ENCODE results near the gene MAPK8. TPM values are rescaled to one million over a fixed set of nuclear protein-coding genes. Genes with fewer than 3 reads are reported as not detected.
"Not testable (repeated sequence)": the region's sequence is repeated elsewhere in the genome, so short reads cannot be mapped to it uniquely, and the experiment has no call there.

The MAPK8 gene
- polyA plus RNA-seq, 1 experiment: 75.6 TPM

DNA sequence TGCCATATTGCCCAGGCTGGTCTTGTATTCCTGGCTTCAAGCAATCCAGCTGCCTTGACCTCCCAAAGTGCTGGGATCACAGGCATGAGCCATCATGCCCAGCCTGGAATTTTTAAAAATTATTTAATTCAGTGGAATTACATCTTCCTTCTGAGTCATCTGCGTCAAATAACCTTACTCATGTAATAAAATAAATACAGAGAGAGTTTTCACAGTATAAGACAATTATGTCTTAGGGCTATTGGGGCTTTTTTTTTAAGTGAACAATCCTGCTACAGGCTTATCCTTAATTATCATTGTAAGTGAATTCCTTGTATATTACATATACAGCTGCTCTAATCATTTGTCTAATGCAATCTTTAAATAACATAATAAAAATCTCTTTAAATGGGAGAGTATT, 108.3 kb downstream of the MAPK8 start:
- no peak for DNase-seq (ENCODE audit: low read depth, low spot score)
- POLR2A ChIA-PET: no interaction called here
- TF ChIP-seq, protein P1, sequence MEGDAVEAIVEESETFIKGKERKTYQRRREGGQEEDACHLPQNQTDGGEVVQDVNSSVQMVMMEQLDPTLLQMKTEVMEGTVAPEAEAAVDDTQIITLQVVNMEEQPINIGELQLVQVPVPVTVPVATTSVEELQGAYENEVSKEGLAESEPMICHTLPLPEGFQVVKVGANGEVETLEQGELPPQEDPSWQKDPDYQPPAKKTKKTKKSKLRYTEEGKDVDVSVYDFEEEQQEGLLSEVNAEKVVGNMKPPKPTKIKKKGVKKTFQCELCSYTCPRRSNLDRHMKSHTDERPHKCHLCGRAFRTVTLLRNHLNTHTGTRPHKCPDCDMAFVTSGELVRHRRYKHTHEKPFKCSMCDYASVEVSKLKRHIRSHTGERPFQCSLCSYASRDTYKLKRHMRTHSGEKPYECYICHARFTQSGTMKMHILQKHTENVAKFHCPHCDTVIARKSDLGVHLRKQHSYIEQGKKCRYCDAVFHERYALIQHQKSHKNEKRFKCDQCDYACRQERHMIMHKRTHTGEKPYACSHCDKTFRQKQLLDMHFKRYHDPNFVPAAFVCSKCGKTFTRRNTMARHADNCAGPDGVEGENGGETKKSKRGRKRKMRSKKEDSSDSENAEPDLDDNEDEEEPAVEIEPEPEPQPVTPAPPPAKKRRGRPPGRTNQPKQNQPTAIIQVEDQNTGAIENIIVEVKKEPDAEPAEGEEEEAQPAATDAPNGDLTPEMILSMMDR (IDR thresholded peaks at IDR 0.05; ENCODE audit: low read depth, low read length): no peak
- Histone ChIP-seq H3K27ac (ENCODE audit: low read depth, low read length) (peak overlapping the region; percentile 66), H3K27me3 (ENCODE audit: control insufficient read depth, insufficient read depth, low read length) (no peaks in the 10 kb centered on the region), H3K9me3 (ENCODE audit: control insufficient read depth, insufficient read depth, low read length) (peaks cover 8% of the 10 kb centered on the region), H3K4me3 (ENCODE audit: low read depth, low read length) (no peak overlapping the region)
- CTCF ChIA-PET: interaction anchor here (0.6 to 2.5 kb wide), 2 partner anchors 51 to 241 kb away, joined by 3 to 10 read pairs; no protein-coding TSS in a partner anchor

DNA sequence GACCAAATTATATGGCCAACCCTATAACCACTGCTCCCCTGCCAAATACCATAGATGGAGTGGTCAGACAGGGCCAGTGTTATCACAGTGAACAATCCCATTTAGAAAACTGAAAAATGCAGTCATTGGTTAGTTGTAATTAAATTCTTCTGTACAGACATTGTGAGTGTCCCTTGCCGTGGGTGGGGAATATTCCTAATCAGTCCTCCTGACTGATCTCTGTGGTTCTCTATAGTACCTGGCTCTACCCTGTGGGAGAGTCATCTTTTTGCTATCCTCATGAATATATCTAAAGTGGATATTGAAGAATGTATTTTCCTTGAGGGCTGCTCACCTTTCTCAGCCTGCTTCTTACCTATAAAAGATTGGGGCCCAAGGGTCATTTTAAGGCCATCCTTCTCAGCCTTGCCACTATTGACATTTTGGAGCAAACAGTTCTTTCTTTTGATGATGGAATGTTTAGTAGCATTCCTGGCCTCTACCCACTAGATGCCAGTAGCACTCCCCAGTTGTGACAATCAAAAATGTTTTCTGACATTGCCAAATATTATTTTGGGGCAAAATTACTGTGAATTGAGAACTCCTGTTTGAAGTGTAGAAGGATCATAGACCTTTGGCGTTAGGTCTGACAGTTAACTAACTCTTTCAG, 110.2 kb downstream of the MAPK8 start:
- no peak for DNase-seq (ENCODE audit: low read depth, low spot score)
- ChIA-PET POLR2A (no interaction called here), CTCF (interaction anchor here (1.3 kb wide), 1 partner anchor 11 kb away, joined by 3 read pairs; no protein-coding TSS in a partner anchor)
- Histone ChIP-seq H3K9me3 (ENCODE audit: control insufficient read depth, insufficient read depth, low read length) (peaks cover 6% of the 10 kb centered on the region), H3K27me3 (ENCODE audit: control insufficient read depth, insufficient read depth, low read length) (no peaks in the 10 kb centered on the region), H3K4me3 (ENCODE audit: low read depth, low read length) (no peak overlapping the region), H3K27ac (ENCODE audit: low read depth, low read length) (no peak overlapping the region)
- TF ChIP-seq, protein P1 (IDR thresholded peaks at IDR 0.05; ENCODE audit: low read depth, low read length): no peak

DNA sequence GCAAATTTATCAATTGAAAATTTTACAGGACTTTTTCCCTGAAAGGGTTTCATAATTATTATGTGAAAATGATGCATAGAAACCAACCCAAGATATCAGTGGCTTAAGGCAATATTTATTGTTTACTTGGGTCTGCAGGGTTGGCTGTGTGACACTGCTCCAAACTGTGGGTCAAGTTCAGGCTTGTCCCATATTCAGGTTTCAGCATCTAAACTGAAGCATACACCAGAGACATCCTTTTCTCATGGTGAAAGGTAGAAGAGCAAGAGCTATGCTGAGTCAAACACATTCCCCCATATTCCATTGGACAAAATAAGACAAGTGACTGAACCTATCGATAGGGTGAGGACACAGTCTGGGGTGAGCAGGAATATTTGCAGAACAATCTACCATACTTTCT, 110.9 kb downstream of the MAPK8 start:
- ChIA-PET CTCF (interaction anchor here (0.5 to 1.3 kb wide), 2 partner anchors 12 to 44 kb away, joined by 3 to 6 read pairs; no protein-coding TSS in a partner anchor), POLR2A (no interaction called here)
- H3K27ac ChIP-seq (ENCODE audit: low read depth, low read length): no peak overlapping the region
- H3K4me3 ChIP-seq (ENCODE audit: low read depth, low read length): no peak overlapping the region
- peaks cover 2% of the 10 kb centered on the region; the same call in 1 of the 2 replicates for H3K9me3 ChIP-seq (ENCODE audit: control insufficient read depth, insufficient read depth, low read length)
- DNase-seq (ENCODE audit: low read depth, low spot score): no peak
- TF ChIP-seq, protein P1 (IDR thresholded peaks at IDR 0.05; ENCODE audit: low read depth, low read length): no peak
- no peaks in the 10 kb centered on the region for H3K27me3 ChIP-seq (ENCODE audit: control insufficient read depth, insufficient read depth, low read length)

DNA sequence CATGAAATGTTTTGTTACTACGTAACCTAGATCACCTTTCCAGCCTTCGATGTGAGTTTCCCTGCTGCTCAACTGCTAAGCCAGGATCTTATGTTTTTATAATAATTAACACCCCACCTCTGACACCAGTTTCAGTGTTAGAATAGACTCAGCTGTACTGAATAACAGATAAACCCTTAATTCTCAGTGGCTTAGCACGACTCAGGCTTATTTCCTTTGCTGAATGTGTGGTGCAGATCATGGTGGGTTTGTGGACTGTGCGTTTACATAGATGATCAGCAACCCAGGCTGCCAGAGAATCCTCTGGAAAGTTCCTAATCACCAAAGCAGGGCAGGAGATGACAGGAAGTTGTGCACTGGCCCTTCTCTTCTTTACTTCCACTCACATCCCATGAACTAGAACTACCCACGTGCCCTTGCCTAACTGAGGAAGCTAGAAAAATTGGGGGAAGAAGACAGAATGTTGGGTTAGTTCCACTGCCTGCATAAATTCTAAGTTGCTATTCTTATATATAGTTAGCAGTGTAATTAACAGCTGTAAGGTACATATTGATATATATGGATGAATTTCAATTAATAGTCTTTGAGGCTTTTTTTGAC, 111.8 kb downstream of the MAPK8 start:
- TF ChIP-seq, protein P1 (IDR thresholded peaks at IDR 0.05; ENCODE audit: low read depth, low read length): no peak
- H3K9me3 ChIP-seq (ENCODE audit: control insufficient read depth, insufficient read depth, low read length): no peaks in the 10 kb centered on the region
- no peak overlapping the region for H3K4me3 ChIP-seq (ENCODE audit: low read depth, low read length)
- no peaks in the 10 kb centered on the region for H3K27me3 ChIP-seq (ENCODE audit: control insufficient read depth, insufficient read depth, low read length)
- no peak overlapping the region for H3K27ac ChIP-seq (ENCODE audit: low read depth, low read length)
- POLR2A ChIA-PET: no interaction called here
- no peak for DNase-seq (ENCODE audit: low read depth, low spot score)
- CTCF ChIA-PET: interaction anchor here (0.5 to 1.4 kb wide), 5 partner anchors 13 to 238 kb away, joined by 3 to 6 read pairs (median 5); no protein-coding TSS in a partner anchor

DNA sequence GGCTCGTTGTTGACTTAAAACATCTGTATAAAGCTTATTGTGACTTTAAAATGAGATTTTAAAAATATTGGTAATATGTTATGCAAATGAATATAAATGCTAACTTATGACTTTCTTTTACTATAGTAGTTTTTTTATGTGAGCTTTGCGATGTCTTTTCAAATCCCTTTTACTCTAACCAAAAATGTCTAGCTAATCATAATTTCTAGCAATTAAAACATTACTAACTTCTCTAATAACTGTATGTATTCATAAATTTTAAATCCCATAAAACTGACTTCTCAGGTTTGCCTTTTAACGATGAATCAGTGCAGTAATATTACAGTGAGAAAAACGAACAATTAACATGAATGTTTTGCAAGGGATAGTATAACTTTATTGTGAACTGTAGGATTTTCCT, 113.2 kb downstream of the MAPK8 start:
- H3K4me3 ChIP-seq (ENCODE audit: low read depth, low read length): no peak overlapping the region
- ChIA-PET CTCF (interaction anchor here (1.4 to 1.5 kb wide), 2 partner anchors 56 to 105 kb away, joined by 3 to 5 read pairs; no protein-coding TSS in a partner anchor), POLR2A (no interaction called here)
- DNase-seq (ENCODE audit: low read depth, low spot score): no peak
- no peak overlapping the region for H3K27ac ChIP-seq (ENCODE audit: low read depth, low read length)
- H3K9me3 ChIP-seq (ENCODE audit: control insufficient read depth, insufficient read depth, low read length): no peaks in the 10 kb centered on the region
- TF ChIP-seq, protein P1 (IDR thresholded peaks at IDR 0.05; ENCODE audit: low read depth, low read length): no peak
- H3K27me3 ChIP-seq (ENCODE audit: control insufficient read depth, insufficient read depth, low read length): no peaks in the 10 kb centered on the region

DNA sequence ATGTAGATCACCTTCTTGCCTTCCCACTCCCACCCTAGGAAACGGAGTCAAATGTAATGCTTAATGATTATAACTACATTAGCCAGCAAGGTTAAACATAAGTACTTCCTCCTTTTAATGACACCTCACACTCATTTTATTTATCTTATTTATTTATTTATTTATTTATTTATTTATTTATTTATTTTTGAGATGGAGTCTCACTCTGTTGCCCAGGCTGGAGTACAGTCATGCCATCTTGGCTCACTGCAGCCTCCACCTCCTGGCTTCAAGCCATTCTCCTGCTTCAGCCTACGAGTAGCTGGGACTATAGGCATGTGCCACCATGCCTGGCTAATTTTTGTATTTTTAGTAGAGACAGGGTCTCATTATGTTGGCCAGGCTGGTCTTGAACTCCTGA, 115.4 kb downstream of the MAPK8 start:
- H3K27ac ChIP-seq (ENCODE audit: low read depth, low read length); DNase-seq (ENCODE audit: low read depth, low spot score); POLR2A ChIA-PET; H3K4me3 ChIP-seq (ENCODE audit: low read depth, low read length); H3K27me3 ChIP-seq (ENCODE audit: control insufficient read depth, insufficient read depth, low read length); H3K9me3 ChIP-seq (ENCODE audit: control insufficient read depth, insufficient read depth, low read length); CTCF ChIA-PET: not testable (repeated sequence)

All from AG04450 (cell line).